GM19397 (cell line): Measurements from ENCODE around the gene AGTRAP.
A peak's percentile ranks its signal among the peaks of the same experiment; 100 is the strongest.

Experiments used
- ATAC-seq: cut with Tn5 transposase; IDR thresholded peaks from one replicate; pipeline ENCODE4 v1.9.1; 2021; ENCODE audit warnings: mild to moderate bottlenecking, moderate library complexity; ENCODE audit not compliant: unreplicated experiment

The AGTRAP gene, protein sequence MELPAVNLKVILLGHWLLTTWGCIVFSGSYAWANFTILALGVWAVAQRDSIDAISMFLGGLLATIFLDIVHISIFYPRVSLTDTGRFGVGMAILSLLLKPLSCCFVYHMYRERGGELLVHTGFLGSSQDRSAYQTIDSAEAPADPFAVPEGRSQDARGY

DNA sequence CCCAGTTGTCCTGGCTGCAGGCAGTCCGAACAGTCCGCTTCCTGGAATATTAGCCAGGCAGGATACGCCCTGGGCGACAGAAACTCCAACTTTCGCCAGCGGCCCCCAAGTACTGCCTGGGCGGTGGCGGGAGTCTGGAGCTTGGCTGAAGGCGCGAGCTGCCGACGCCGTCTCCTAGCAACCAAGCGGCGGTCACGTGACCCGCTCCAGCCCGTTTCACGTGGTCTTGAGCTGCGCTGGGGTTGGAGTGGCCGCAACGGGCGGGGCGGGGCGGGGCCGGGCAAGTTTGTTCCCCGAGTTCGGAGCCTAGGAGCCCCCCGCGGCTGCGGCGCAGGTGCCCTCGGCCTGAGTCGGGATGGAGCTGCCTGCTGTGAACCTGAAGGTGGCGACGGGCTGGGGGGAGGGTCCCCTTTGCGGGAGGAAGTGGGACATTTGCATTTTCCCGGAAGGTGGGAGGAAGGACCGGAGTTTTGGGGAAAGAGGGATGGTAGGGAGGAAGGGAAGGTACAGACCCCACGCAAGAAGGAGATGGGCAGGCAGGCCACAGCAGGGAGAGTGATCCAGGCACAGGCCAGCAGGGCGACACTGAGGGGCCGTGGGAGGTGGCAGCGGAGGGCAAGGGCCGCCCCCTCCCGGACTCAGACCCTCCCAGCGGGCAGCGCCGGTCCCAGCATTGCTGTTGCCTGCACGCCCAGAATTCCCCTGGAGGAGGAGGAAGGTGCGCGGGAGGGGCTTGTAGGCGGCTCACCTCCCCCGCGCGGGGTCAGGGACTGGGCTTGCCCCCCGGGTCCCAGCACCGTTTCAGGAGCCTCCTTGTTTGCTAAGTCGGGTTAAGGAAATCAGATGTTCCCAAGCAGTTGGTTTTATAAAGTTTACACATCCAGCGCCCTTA lies at the start of gene AGTRAP:
AGTRAP (plus strand) TSS at position 283 of the 892 bp plus-strand sequence; CDS start at position 356, 73 bp downstream.
- ATAC-seq: peak; percentile 59

DNA sequence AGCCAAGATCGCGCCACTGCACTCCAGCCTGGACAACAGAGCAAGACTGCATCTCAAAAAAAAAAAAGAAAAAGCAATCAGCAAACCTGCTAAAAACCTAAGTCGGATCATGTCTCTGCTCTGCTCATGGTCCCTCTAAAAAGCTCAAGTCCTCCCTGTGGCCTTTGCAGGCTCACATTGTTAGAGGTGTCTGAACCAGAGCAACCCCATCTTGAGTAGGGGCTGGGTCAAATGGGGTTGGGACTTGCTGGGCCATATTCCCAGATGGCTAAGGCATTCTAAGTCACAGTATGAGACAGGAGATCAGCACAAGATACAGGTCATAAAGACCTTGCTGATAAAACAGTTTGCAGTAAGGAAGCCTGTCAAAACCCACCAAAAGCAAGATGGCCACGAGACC lies 47.4 kb upstream of the AGTRAP start:
- ATAC-seq: no peak

DNA sequence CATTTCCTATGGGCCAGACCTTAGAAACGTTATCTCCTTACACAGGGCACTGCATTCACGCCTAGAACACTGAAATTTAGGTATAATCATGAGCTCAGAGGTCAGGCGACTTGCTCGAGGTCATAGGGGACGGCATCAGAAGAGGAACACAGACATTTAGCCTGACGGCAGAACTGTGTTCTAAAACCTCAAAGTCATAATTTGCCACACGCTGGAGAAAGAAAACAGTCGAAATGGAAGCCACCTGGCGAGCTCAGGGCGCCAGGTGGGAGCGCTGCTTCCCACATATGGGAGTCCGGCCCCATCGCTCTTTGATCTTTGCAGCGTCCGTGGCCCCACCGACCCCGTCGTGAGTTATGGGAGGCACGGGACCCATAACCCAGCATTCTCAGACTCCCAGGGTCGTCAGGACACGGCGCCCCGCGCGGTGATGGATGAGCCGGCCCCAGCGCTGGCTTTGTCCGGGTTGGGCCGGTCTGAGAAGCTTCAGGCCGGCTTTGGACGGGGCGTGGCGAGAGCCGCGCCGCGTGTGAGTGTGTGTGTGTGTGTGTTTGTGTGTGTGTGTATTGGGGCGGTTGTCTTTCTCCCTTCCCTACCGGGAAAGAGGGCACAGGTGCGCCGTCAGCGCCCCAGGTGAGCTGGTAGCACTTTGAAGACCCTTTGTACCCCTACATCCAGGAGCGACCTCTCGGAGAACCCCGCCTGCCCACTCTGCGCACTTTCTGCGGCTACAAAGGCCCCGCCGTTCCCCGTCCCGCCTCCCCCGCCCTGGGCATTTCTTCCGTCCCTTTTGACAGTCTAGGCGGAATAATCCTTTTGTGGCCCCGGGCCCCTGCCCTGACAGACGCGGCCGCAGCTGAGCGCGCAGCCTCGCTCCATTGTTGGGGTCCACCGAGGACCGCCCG lies 45.3 kb upstream of the AGTRAP start:
- no peak for ATAC-seq

DNA sequence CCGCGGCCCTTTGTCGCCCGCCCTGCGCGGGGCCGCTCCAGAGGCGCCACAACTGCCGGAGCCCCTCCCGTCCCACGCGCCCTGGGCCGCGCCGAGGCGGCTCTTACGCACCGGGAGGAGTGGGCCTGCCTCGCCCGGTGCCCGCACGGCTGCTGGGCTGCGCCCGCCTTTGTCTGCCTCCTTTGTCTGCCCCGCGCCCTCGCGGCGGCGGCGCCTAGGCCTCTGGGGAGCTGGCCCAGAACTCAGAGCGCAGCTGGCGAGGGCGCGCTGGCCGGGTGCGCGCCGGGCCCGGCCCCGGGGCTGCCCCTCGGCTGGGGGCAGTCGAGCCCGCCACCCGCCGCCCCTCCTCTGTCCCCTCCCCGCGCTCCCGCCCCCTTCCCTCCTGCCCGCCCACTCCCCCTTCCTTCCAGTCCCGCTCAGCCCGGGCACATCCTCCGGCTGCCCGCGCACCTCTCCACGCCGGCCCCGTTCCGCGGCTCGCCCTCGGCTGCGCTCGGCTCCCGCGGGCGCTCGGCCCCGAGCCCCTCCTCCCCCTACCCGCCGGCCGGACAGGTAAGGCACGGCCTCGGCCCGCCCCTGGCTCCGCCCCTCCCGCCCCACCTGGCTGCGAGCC lies 44.5 kb upstream of the AGTRAP start, which contains the start of gene DRAXIN:
DRAXIN (plus strand) TSS at position 409 of the 613 bp plus-strand sequence. CDS start 14,549 bp downstream, outside the sequence.
- no peak for ATAC-seq

DNA sequence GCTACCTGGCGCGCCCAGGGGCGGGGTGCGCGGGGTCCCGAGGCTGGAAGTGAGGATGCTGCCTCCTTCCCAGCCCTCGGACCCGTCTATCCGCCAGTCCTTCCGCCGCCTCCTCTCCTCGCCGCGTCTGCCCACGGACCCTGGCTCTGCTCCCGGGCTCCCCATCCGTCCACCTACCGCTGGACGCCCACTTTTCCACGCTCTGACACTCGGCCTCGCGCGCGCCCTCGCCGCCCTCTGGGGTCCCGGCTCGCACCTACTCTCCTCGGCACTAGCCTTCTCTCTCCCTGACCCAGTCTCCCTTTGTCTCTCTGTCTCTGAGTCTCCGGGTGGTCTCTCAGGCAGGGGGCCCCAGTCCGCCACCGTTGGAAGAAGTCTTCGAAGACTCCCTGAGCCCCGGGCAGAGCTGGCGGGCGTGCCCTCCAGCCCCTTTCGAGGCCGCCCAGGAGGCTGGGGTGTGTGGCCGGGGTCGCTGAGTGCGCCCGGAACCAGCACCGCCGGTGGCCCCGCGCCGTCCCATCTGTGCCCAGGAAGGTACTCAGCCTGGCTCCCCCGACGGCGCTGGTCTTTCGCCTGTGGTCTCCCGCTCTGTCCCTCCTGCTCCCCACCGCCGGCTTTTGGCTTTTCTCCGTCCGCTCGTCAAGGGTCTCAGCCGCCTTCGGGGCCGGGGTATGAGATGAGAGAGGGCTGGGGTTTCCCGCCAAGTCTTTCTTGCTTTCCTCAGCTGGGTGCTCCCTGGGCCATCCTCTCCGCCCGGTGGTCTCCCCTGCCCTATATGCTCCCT lies 43.8 kb upstream of the AGTRAP start:
- ATAC-seq: no peak

DNA sequence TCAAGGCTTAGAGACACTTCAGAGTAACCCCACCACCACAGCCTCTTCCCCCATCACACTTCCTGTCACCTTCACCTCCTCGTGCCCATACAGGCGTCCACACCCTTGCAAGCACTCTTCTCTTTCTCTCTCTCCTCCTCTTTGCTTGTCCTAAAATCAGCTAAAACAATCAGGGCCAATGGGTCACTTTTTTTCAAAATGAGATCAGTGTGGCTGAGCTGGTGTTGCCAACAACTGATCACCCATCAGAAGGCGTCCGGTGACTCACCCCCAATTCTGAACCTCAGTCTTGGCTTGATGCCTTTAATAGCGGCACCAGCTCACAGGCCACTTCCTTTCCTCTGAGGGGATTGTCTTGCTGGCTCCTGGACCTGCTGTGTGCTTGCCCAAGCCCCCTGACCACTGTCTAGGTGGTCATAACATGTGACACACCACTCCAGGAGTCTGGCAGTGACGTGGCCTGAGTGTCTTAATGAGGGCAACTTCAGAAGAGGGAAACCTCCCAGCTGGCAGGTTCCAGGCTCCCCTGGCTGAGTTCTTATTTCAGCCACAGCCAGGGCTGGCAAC lies 42.8 kb upstream of the AGTRAP start:
- no peak for ATAC-seq

DNA sequence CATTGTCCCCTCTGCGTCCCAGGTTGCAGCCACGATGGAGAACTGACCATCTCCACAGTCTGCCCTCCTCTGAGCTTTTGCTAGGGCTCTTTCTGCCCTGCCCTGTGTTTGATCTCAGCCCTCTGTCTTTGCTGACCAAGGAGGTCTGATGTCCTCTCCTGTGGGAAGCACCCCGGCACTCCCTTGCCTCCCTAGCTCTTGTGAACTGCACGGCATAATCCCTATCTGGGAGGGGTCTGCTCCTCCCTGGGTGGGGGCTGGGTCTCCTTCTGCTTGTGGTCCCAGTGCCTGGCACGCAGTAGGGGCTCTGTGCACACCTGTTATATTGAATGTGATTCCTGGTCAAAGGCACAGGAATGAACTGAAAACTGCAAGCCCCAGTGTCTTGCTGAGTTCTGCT lies 42.0 kb upstream of the AGTRAP start:
- ATAC-seq: no peak

DNA sequence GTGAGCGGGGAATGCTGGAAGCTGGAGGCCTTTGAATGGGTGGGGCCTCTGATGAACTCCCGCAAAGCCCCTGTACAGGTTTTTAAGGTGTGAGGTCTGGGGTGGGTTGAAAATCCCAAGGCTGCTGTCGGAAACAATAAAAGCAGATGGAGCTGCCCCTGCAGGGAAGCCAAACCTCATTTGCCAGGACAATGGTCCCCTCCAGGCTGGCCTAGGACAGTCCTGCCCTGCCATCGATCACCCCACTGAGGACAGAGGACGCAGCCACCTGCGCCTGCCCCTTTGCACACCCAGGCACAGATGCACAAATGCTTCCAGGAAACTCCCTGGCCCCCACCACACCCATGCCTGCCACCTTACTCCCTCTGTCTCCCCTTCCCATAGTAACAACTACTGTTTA lies 40.1 kb upstream of the AGTRAP start:
- no peak for ATAC-seq

DNA sequence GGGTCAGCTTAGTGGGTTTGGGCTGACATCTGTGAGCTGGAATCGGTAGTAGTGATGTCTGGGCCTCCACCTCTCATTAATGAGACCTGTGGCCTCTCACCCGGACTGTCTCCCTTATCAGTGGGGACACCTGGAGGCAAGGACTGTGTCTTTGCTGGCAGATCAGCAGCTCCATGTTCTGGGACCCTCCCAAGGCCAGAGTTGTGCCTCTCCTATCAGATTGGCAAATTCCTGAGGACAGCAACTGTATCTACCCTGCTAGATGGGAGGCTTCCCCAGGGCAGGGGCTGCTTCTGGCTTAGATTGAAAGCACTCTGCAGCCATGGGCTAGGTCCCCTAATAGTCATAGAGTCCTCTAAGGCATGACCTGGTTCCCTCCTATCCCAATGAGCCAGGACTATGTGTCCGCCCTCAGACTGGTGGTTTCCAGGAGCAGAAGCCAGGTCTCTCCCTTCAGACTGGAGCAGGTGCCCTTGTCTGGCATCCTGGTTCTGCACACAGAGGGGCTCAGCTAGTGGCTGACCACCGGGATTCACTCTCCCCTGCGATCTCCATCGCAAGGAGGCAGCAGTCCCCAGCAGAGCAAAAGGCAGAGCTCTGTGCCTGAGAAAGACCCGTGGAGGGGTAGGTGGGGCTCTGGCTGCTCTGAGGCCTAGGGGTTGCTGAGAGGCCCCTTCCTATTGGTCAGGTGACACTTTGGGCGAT lies 38.6 kb upstream of the AGTRAP start:
- no peak for ATAC-seq

DNA sequence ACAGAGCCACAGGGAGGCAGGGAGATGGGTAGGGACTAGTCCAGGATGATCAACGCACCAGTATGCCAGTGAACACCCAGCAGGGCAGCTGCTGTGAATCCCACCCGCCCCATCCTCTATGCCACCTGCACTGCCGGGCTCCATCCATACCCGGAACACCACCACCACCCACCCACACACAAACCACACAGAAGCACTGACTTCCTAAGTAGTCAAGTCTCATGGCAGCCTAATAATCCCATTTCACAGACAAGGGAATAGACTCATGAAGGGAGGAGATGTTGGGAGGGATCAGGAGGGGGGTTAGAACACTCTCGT lies 38.1 kb upstream of the AGTRAP start:
- no peak for ATAC-seq

DNA sequence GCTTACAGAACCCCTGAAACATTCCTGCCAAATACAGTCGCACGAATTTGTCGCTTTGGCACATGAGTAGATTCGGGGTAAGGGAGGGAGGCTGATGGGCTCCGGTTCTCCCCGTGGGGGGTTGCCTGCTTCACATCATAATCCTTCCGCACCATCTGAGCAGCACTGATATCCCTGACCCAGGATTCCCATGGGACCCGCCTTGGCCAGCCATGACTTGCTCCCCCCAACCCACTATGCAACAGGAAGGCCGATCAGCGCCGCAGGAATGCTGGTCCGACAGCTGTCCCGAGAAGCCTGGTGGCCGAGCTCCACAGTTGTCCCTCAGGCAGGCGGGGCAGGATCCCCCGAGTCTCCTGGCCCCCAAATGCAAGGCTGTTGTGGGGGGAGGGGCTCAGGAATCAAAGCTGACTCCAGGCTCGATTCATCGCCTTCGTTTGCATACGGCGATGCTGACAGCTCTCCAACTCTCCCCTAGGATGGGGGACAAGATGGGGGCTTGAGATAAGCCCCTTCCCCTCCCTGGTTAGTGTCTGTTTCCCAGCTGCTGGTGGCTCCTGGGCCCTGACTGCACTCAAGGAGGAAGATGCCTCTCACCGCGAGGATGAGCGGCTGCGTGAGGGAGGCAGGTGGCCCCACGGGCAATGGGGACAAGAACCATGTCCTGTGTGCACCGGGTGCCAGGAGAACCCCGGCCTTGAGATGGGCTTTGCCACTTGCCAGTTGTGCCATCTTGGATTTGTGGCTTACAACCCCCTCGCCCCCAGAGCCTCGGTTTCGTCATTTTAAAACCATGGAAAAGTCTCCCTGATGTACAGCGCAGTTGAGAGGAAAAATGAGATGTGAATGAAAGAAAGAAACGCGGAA lies 35.1 kb upstream of the AGTRAP start:
- no peak for ATAC-seq

DNA sequence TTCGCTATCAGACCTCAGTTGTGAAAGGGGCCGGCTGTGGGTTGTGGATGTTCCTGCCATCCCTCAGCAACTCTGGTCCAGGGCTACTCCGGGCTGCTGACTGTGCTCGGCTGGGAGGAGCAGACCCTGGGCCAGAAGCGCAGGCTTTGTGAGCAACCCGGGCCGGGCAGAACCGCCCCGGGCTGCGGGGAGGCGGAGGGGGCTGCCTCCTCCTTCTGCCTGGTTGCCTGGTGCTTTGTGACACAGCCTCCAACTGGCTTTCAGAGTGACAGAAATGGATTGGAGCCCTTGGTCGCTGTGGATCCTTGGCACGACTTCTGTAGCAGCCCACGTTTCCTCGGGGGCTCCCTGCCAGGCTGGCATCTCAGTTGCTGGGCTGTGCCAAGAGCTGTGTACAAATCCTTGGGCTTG lies 34.4 kb upstream of the AGTRAP start:
- ATAC-seq: no peak

DNA sequence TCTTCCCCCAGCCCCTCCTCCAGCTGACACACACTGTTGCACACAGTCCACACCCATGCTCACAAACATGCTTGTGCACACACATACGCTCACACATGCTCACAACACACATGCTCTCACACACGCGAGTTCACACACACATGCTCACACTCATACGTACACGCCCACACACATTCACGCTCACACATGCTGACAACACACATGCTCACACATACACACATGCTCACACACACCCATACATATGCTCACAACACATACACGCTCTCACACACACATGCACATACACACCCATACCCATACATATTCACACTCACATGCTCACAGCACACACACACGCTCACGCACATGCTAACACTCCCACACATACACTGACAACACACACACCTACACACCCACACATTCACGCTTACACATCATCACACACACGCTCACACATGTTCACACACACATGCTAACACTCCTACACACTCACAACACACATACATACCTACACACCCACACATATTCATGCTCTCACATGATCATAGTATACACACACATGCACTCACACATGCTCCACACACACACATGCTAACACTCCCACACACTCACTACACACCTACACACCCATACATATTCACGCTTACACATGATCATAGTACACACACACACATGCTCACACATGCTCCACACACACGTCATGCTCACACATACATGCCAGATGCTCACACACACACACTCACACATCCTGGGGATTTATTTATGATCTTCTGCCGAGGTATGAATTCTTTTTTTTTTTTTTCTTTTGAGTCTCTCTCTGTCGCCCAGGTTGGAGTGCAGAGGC lies 33.7 kb upstream of the AGTRAP start:
- ATAC-seq: no peak

DNA sequence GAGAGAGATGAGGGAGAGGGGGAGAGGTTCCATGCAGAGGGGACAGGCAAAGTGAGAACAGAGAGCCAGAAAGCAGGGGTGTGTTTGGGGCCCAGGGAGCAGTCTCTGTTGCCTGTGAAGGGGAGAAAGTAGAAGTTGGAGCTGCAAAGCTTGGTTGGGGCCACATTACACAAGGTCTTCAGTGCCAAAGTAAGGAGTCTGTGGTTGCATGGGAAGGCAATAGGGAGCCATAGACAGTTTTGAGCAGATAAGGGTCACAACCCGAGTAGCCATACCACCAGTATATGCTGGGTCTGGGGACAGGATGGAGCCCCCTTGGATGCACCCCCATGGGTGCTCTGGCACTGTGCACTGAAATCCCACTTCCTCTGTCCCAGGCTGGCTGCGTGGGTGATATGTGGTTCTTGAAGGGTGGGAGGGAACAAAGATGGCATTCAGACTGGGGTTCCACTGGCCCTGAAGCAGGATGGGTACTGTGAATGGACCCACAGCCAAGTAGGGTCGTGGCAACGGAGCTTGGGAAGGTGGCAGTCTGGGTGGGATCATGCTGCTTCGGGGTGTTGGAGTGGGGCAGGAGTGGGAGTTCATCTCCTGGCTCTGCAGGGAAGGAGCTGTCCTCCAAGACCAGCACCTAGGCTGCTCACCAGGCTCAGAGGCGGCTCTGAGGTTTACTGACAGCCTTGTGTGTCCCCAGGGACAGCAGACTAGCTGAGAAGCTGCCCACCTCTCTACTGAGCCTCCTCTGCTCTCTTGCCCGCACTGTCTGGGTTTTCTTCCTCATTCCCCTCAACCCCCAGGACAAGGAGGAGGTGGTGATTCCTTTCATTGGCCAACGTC lies 32.4 kb upstream of the AGTRAP start:
- ATAC-seq: no peak

DNA sequence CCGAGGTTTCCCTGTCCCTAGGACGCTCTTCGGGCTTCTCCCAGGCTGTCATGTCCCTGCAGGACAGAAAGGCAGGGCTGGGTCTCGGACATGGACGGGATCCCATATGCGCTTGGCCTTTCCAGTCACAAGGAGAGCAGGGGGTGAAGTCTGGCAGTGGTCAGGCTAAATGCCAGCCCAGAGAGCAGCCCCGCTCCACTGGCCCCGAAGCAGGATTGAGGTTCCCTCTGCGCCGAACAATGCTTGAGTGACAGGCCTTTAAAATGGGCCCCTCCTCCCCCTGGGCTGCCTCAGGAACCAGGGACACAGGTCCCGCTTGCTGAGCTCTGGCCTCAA lies 31.8 kb upstream of the AGTRAP start:
- ATAC-seq: no peak

DNA sequence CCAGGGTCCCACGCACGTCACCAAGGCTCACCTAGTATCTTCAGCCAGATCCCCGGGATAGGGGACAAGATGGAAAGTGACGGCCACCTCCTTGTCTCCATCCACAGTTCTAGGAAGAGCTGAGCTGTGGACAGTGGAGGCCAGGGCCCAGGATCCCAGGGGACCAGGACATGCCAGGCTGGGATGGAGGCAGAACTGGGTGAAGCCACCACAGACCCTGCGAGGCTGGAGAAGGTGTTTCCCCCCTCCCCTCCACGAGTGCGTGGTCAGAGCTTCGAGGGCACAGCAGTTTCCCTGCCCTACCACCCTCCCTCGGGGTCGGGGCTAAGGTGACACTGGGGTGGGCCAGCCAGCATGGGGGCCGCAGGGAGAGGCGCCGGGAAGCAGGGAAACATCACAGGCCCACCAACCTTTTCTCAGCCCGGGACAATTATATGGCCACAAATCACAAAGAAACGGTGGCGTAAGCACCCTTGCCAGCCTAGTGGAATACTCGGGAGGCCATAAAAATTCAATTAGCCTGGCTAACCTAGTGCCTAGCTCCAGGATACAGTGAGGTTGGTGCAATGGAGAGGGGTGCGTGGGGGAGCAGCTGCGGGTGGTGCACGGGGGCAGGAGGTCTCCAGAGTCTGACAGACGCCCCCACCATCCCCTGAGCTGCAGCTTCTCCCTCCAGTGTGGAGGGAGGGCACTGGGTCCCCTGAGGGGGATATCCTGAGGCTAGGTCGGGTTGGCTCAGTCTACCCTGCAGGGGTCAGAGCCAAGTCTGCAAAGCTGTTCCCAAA lies 31.1 kb upstream of the AGTRAP start:
- no peak for ATAC-seq
